Lower leg skin (tissue), 4 donors: Measurements from ENCODE around the gene CBX4. TPM values are rescaled to one million over a fixed set of nuclear protein-coding genes. Genes with fewer than 3 reads are reported as not detected.

Experiments used
- DNase-seq, 2 donors: peaks; one replicate each; pipeline ENCODE4 v3.0.0-alpha.2; 2019; ENCODE audit warnings: low spot score in 2 of 2
- H3K4me3 ChIP-seq: fragments of 200-600 bp; sonication (generic); 2 replicates; pipeline ENCODE4 v1.5.1; 2017; ENCODE audit warnings: mild to moderate bottlenecking, low read depth; ENCODE audit not compliant: poor library complexity, severe bottlenecking
- POLR2A ChIP-seq, 2 donors: fragments of 450-650 bp; IDR thresholded peaks; one replicate each; pipeline ENCODE4 v1.6.1; 2016 to 2017; ENCODE audit warnings: antibody characterized with exemption in 2 of 2, mild to moderate bottlenecking in 1 of 2, moderate library complexity in 1 of 2
- WGBS, 2 donors: methylation state at CpG; one replicate each; pipeline ENCODE4 v1.1.5; 2018; 5-methylcytosine and 5-hydroxymethylcytosine counted together
- intact Hi-C: fragments of 100-400 bp; cut with DNase I; formaldehyde crosslinking; loops from one replicate; pipeline ENCODE4 v1.15.0; 2023; ENCODE audit warnings: low total_unique reads
- total RNA-seq, 4 donors: library from RNA; depleted of rRNA; stranded (reverse); fragments of >200 nt; gene quantifications; one replicate each; pipeline ENCODE4 v1.1.0, GENCODE V29; 2016
- TF ChIP-seq, protein P1 (sequence below), 3 donors: fragments of 450-650 bp; IDR thresholded peaks; one replicate each; pipeline ENCODE4 v1.5.1; 2016; ENCODE audit warnings: antibody characterized with exemption in 3 of 3, mild to moderate bottlenecking in 3 of 3, moderate library complexity in 2 of 3

The CBX4 gene
- total RNA-seq, 4 donors from 2014 or later: 30.2 to 35.6 (median 32.2) TPM

DNA sequence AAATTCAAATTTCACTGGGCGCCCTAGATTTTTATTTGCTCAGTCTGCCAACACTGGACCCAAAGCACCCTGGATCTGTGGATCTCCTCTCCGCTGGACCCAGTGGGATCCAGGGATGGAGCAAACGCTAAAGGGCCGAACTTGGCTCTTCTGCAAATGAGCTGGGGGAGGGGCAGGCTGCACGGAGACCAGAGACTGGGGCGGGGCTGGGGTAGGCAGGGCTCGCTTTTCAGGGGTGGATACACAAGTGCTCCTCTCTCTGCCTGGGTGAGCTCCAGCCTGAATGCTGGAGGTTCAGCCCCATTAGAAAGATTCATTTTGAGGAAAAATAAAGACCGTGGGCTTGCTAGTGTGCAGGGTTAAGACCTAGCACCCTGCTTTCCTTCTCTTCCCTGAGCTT is 8.9 kb downstream of the CBX4 start:
- TF ChIP-seq, protein P1, sequence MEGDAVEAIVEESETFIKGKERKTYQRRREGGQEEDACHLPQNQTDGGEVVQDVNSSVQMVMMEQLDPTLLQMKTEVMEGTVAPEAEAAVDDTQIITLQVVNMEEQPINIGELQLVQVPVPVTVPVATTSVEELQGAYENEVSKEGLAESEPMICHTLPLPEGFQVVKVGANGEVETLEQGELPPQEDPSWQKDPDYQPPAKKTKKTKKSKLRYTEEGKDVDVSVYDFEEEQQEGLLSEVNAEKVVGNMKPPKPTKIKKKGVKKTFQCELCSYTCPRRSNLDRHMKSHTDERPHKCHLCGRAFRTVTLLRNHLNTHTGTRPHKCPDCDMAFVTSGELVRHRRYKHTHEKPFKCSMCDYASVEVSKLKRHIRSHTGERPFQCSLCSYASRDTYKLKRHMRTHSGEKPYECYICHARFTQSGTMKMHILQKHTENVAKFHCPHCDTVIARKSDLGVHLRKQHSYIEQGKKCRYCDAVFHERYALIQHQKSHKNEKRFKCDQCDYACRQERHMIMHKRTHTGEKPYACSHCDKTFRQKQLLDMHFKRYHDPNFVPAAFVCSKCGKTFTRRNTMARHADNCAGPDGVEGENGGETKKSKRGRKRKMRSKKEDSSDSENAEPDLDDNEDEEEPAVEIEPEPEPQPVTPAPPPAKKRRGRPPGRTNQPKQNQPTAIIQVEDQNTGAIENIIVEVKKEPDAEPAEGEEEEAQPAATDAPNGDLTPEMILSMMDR (IDR thresholded peaks at IDR 0.05): no peak
- TF ChIP-seq POLR2A (IDR thresholded peaks at IDR 0.05): no peak
- intact Hi-C loops: no loop called here
- WGBS, 2 donors: 56 to 66% methylated on average over 8 of the region's 8 CpGs
- H3K4me3 ChIP-seq: no peak overlapping the region
- DNase-seq: no peak

DNA sequence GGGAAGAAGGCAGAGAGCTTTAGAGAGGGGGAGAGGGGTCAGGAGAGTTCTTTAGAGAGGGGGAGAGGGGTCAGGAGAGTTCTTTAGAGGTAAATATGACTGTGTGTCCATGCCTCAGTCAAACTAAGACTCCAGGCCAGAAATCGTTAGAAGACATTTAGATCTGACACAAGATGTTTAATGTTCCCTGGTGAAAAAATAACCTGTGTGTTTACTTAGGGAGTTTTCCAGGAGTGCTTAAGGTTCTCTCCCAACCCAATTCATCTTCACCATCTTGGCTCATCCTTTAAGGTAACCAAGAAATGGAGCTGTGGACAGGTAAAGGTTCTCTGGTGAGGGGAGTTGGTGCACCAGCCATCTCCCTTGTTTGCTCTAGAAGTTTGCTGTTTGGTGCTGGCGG is 9.8 kb downstream of the CBX4 start:
- DNase-seq: no peak
- TF ChIP-seq, protein P1 (IDR thresholded peaks at IDR 0.05): no peak
- TF ChIP-seq POLR2A (IDR thresholded peaks at IDR 0.05): no peak
- intact Hi-C loops: no loop called here
- 61 to 63% methylated on average over 2 of the region's 2 CpGs for WGBS, 2 donors
- H3K4me3 ChIP-seq: no peak overlapping the region

DNA sequence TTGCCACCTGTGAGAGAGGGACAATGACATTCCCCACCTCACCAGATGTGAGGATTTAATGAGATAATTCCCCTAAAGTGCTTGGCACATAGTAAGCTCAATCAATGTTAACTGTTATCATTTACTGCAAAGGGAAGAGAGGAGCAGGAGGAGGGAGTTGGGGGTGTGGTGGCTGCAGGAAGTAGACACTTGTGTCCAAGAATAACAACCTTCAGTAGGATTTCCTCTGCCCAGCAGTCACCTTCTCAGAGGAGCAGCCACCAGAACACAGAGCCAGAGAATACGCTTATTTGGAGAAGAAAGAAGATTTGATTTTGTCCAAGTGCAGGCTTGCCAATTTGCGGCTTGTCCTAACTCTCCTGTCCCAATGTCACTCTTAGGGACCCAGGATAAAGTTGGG is 10.2 kb downstream of the CBX4 start:
- intact Hi-C loops: no loop called here
- WGBS, 2 donors: 79 to 80% methylated on average over 2 of the region's 2 CpGs

DNA sequence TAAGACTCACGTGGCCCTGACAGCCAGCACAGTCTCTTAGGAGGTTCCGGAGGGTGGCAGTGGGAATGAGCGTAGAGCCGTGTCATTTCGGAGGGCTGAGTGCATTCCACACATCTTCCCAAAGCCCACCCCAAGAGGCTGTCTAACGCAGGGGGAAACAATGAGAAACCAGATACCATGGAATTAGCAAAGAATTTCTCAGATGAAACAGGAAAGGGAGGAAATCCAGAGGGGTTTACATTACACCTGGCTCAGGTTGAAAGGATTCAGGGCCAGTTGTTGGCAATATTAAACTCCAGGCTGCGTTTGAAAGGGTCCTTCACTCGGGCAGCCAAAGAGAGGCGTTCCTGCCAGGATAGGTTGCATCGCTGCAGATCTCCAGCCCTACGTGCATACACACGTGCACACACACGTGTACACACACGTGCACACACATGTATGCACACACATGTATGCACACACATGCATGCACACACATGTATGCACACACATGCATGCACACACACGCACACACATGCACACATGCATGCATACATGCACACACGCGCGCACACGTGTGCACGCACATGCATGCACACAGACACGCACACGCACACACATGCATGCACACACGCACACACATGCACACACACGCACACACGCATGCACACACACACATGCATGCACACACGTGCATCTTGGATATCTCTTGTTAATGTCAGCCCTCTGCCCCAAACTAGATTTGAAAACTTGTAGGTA is 12.2 kb downstream of the CBX4 start:
- no peak for DNase-seq
- 77 to 79% methylated on average over 26 of the region's 26 CpGs for WGBS, 2 donors
- no peak overlapping the region for H3K4me3 ChIP-seq
- intact Hi-C loops: no loop called here
- TF ChIP-seq, protein P1 (IDR thresholded peaks at IDR 0.05): no peak
- TF ChIP-seq POLR2A (IDR thresholded peaks at IDR 0.05): no peak

More for the DNA sequence above, 10.2 kb downstream of the CBX4 start:
- no peak for DNase-seq
- TF ChIP-seq, protein P1 (IDR thresholded peaks at IDR 0.05): no peak
- no peak for TF ChIP-seq POLR2A (IDR thresholded peaks at IDR 0.05)
- H3K4me3 ChIP-seq: no peak overlapping the region

DNA sequence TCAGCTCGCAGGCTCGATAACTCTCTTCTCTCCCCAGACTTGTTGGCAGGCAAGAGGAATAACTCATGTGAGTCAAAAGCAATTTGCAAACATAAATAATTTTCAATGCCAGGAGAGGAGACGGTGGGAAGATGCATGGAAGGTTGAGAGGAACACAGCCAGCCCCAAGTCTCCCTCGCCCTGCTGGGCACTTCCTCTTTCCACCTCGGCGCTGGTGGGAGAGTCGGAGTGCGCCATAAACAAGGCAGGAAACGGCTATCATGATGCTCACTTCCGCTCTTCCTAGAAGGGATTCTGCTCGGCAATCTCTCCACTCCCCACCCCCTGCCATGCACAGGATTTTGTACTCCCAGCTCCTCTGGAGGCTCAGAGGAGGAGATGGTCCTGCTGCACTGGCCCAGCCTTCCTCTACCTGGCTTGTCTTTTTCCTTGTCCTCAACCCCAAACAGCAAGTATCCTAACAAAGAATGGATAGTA is 13.0 kb downstream of the CBX4 start:
- TF ChIP-seq POLR2A (IDR thresholded peaks at IDR 0.05): no peak
- TF ChIP-seq, protein P1 (IDR thresholded peaks at IDR 0.05): no peak
- H3K4me3 ChIP-seq: no peak overlapping the region
- WGBS, 2 donors: 50 to 53% methylated on average over 11 of the region's 11 CpGs
- intact Hi-C loops: no loop called here
- DNase-seq: no peak

DNA sequence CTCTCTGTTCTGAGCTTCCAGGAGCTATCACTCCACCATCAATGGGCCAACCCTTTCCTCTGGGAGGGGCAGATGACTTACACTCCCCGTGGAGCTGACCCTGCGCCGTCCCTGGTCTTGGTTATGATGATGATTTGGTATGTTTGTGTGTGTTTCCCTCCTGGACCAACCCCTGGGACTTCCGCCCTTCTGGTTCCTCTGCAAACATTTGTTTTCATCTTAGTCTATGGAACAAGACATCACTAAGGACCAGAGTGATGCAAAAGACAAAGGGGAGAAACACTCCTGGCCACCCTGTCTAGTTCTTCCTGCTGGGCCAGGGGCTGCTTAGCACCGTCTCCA is 13.7 kb downstream of the CBX4 start:
- intact Hi-C loops: no loop called here
- WGBS, 2 donors: 93 to 95% methylated on average over 5 of the region's 5 CpGs

More for the DNA sequence above, 13.7 kb downstream of the CBX4 start:
- TF ChIP-seq, protein P1 (IDR thresholded peaks at IDR 0.05): no peak
- TF ChIP-seq POLR2A (IDR thresholded peaks at IDR 0.05): no peak
- no peak for DNase-seq
- H3K4me3 ChIP-seq: no peak overlapping the region
